PFSK-1 (cell line): ENCODE results near the gene EXD3.

Experiments
- FOXP2 ChIP-seq: optimal IDR thresholded peaks from 2 replicates; pipeline ENCODE3; 2011; ENCODE audit warnings: borderline replicate concordance, control low read depth, inconsistent platforms; ENCODE audit not compliant: insufficient read depth; ENCODE audit errors: extremely low read length, extremely low read depth
- POLR2AphosphoS5 ChIP-seq: IDR thresholded peaks from 2 replicates; pipeline ENCODE4 v1.6.1; 2012; ENCODE audit warnings: low read depth, mild to moderate bottlenecking, control low read depth, low read length, moderate library complexity
- REST ChIP-seq, 2 experiments: IDR thresholded peaks; 2 replicates each; pipeline versions ENCODE4 v1.6.1 to v1.8.0; 2011 to 2012; ENCODE audit warnings: low read depth in 2 of 2, low read length in 2 of 2, control low read depth in 1 of 2, inconsistent platforms in 1 of 2, mild to moderate bottlenecking in 1 of 2, moderate library complexity in 1 of 2; ENCODE audit not compliant: insufficient read depth in 1 of 2
- SIN3A ChIP-seq: IDR thresholded peaks from 2 replicates; pipeline ENCODE4 v1.6.1; 2012; ENCODE audit warnings: mild to moderate bottlenecking, low read length, moderate library complexity, borderline replicate concordance; ENCODE audit not compliant: insufficient read depth
- TAF1 ChIP-seq: IDR thresholded peaks from 2 replicates; pipeline ENCODE4 v1.6.1; 2012; ENCODE audit warnings: low read length, control low read depth, borderline replicate concordance; ENCODE audit not compliant: insufficient read depth

Gene EXD3

GRCh38 chr9:137432687-137433348 lies 9.9 kb upstream of the EXD3 start:
- TF ChIP-seq FOXP2 (no peak), TAF1 (no peak), REST (IDR thresholded peaks at IDR 0.05; ENCODE audit: insufficient read depth in 1 of 2, low read depth in 2 of 2, low read length in 2 of 2) (no peak), POLR2AphosphoS5 (no peak), SIN3A (no peak)

GRCh38 chr9:137431416-137431931 lies 8.5 kb upstream of the EXD3 start:
- no peak for TF ChIP-seq FOXP2
- TF ChIP-seq TAF1: no peak
- TF ChIP-seq REST (IDR thresholded peaks at IDR 0.05; ENCODE audit: insufficient read depth in 1 of 2, low read depth in 2 of 2, low read length in 2 of 2): no peak
- TF ChIP-seq SIN3A: no peak
- no peak for TF ChIP-seq POLR2AphosphoS5

GRCh38 chr9:137430723-137431415 lies 7.9 kb upstream of the EXD3 start:
- TF ChIP-seq REST (IDR thresholded peaks at IDR 0.05; ENCODE audit: insufficient read depth in 1 of 2, low read depth in 2 of 2, low read length in 2 of 2): no peak

GRCh38 chr9:137429974-137430722 lies 7.2 kb upstream of the EXD3 start:
- TF ChIP-seq REST (IDR thresholded peaks at IDR 0.05; ENCODE audit: insufficient read depth in 1 of 2, low read depth in 2 of 2, low read length in 2 of 2) (no peak), FOXP2 (no peak), POLR2AphosphoS5 (no peak), TAF1 (no peak), SIN3A (no peak)
